Panc1 (cell line): Measurements from ENCODE around the gene IPMK.

Experiments used
- POLR2AphosphoS5 ChIP-seq: IDR thresholded peaks from 2 replicates; pipeline ENCODE4 v1.6.1; 2012; ENCODE audit warnings: mild to moderate bottlenecking, low read depth, low read length, moderate library complexity
- SIN3A ChIP-seq: IDR thresholded peaks from 2 replicates; pipeline ENCODE4 v1.6.1; 2012; ENCODE audit warnings: low read depth, mild to moderate bottlenecking, low read length, moderate library complexity, borderline replicate concordance; ENCODE audit not compliant: insufficient read depth
- TF ChIP-seq, protein P1 (sequence below): fragments of 450-650 bp; IDR thresholded peaks from 2 replicates; pipeline ENCODE4 v1.5.1; 2017; ENCODE audit warnings: mild to moderate bottlenecking

DNA sequence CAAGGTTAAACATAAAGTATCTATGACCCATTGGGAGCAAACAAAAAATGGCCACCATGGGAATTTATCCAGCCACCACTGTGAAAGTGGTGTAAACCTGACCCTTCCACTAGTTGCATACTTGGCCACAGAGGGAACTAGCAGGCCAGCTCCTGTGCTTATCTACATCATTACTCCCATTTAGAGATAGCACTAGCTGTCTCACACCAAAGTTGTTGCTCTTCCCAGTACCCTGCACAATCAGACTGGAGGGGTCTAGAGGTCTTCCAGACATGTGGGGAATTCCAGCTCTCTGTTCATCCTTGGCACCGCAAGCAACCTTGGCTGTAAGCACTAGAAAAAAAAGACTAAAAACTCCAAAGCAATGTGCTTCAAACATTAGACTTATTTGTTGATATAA lies 113.9 kb downstream of the IPMK start:
- TF ChIP-seq POLR2AphosphoS5: no peak
- TF ChIP-seq, protein P1, sequence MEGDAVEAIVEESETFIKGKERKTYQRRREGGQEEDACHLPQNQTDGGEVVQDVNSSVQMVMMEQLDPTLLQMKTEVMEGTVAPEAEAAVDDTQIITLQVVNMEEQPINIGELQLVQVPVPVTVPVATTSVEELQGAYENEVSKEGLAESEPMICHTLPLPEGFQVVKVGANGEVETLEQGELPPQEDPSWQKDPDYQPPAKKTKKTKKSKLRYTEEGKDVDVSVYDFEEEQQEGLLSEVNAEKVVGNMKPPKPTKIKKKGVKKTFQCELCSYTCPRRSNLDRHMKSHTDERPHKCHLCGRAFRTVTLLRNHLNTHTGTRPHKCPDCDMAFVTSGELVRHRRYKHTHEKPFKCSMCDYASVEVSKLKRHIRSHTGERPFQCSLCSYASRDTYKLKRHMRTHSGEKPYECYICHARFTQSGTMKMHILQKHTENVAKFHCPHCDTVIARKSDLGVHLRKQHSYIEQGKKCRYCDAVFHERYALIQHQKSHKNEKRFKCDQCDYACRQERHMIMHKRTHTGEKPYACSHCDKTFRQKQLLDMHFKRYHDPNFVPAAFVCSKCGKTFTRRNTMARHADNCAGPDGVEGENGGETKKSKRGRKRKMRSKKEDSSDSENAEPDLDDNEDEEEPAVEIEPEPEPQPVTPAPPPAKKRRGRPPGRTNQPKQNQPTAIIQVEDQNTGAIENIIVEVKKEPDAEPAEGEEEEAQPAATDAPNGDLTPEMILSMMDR: no peak
- no peak for TF ChIP-seq SIN3A
